Measurements from ENCODE around the gene SMC4.

DNA sequence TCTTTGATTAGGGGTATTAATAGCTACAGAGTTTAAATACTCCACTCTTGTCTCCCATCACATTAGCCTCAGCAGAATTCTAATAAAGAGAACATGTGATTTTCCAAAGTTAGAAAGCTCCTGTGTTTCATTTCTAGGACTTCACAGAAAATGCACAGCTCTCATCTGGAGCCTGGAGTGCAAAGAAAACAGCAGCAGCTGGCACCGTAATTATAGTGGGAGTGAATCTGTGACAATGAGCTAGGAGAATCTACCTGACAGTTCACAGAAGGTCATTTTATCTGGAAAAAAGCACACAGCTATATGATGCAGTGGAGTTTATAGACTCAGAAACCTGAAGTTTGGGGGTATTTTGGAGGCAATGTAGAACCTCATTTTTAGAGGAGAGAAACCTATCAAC lies 55.5 kb downstream of the SMC4 start:
- no peak for TF ChIP-seq POLR2A (IDR thresholded peaks at IDR 0.05)
- no peak for TF ChIP-seq CTCF (IDR thresholded peaks at IDR 0.05)

All from heart left ventricle (tissue), 13 donors.